GM18873 (cell line): ENCODE results near the gene ZNF511.

Experiments
- ATAC-seq: cut with Tn5 transposase; IDR thresholded peaks from one replicate; pipeline ENCODE4 v1.9.1; 2021; ENCODE audit warnings: mild to moderate bottlenecking, moderate library complexity, moderate number of reproducible peaks; ENCODE audit not compliant: unreplicated experiment, low FRiP score

The ZNF511 gene

GRCh38 chr10:133350283-133350949, 41.7 kb downstream of the ZNF511 start:
- no peak for ATAC-seq

GRCh38 chr10:133350950-133351329, 42.2 kb downstream of the ZNF511 start:
- no peak for ATAC-seq

GRCh38 chr10:133351408-133352318, 42.9 kb downstream of the ZNF511 start:
- ATAC-seq = no peak

- ATAC-seq = no peak
Measured at GRCh38 chr10:133353202-133353959, 44.7 kb downstream of the ZNF511 start.

GRCh38 chr10:133353988-133354605, 45.4 kb downstream of the ZNF511 start:
- ATAC-seq = no peak

GRCh38 chr10:133354672-133355240, 46.0 kb downstream of the ZNF511 start:
- ATAC-seq = no peak

- ATAC-seq = no peak
Measured at GRCh38 chr10:133355266-133355665, 46.6 kb downstream of the ZNF511 start.

GRCh38 chr10:133355991-133356390, 47.3 kb downstream of the ZNF511 start:
- no peak for ATAC-seq

GRCh38 chr10:133356549-133357284, 48.0 kb downstream of the ZNF511 start:
- no peak for ATAC-seq

GRCh38 chr10:133357285-133358161, 48.8 kb downstream of the ZNF511 start, which contains the start of gene FUOM:
Gene FUOM (minus strand): TSS chr10:133358019. CDS start chr10:133358007, 12 bp downstream.
- peak; percentile 50 for ATAC-seq

GRCh38 chr10:133358162-133358924, 49.6 kb downstream of the ZNF511 start:
- ATAC-seq = no peak

- ATAC-seq = no peak
Measured at GRCh38 chr10:133358925-133359310, 50.2 kb downstream of the ZNF511 start.

GRCh38 chr10:133359554-133359971, 50.8 kb downstream of the ZNF511 start:
- ATAC-seq = no peak

GRCh38 chr10:133359972-133360610, 51.4 kb downstream of the ZNF511 start:
- no peak for ATAC-seq

- no peak for ATAC-seq
Measured at GRCh38 chr10:133361227-133361626, 52.5 kb downstream of the ZNF511 start.

GRCh38 chr10:133361773-133362441, 53.2 kb downstream of the ZNF511 start:
- ATAC-seq = no peak
